HG03354 (cell line): Measurements from ENCODE around the gene SLC12A2.

Experiments
- ATAC-seq: cut with Tn5 transposase; IDR thresholded peaks from one replicate; pipeline ENCODE4 v1.9.1; 2021; ENCODE audit warnings: mild to moderate bottlenecking; ENCODE audit not compliant: unreplicated experiment, poor library complexity, severe bottlenecking

SLC12A2 gene

DNA sequence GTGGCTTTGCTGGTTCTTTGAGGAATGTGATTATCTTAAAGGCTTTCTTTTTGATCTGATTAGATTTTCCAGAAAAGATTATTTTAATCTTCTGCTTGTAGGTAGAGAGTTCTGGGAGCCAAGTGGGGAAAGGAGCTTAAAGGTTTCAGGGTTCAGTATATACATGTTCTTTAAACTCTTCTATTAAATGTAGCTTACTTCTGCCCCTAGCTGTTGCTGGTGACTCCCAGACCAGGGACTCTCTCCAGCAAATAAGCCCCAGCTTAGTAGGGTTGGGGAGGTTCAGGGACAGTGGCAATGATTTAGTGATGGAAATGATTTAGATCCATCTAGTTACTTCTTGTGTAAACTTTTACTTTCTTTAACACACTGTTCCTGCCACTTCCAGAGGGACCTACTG lies 72.2 kb downstream of the SLC12A2 start:
- no peak for ATAC-seq

- no peak for ATAC-seq
Observed at GRCh38 chr5:128156521-128156920, 73.0 kb downstream of the SLC12A2 start.

- no peak for ATAC-seq
Observed at GRCh38 chr5:128158342-128158741, 74.8 kb downstream of the SLC12A2 start.

- ATAC-seq, result no peak
Observed at GRCh38 chr5:128163991-128164390, 80.4 kb downstream of the SLC12A2 start.

- ATAC-seq, result no peak
Observed at GRCh38 chr5:128169401-128170017, 85.9 kb downstream of the SLC12A2 start.

GRCh38 chr5:128172102-128172501 lies 88.5 kb downstream of the SLC12A2 start:
- ATAC-seq, result no peak

- no peak for ATAC-seq
Observed at GRCh38 chr5:128174951-128175350, 91.4 kb downstream of the SLC12A2 start.

DNA sequence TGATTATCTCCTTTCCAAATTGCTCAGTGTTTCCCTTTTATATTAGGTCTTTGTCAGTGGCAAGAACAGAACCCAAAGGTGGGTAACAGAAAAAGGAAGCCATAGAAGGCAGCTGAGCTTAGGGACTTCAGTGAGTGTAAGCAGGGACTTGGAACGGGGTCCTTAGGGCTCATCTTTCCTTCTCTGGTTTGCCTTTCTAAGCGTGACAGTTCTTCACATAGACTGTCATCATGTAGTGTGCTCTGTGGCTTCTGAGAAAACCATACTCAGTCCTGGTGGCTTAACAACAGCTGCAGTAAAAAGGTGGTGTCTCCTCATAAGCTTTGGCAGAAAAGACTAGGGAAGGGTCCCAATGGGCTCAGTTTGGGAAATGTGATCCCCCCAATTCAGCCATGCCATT lies 108.8 kb downstream of the SLC12A2 start:
- peak; percentile 70 for ATAC-seq

GRCh38 chr5:128193665-128194390 lies 110.3 kb downstream of the SLC12A2 start:
- no peak for ATAC-seq

DNA sequence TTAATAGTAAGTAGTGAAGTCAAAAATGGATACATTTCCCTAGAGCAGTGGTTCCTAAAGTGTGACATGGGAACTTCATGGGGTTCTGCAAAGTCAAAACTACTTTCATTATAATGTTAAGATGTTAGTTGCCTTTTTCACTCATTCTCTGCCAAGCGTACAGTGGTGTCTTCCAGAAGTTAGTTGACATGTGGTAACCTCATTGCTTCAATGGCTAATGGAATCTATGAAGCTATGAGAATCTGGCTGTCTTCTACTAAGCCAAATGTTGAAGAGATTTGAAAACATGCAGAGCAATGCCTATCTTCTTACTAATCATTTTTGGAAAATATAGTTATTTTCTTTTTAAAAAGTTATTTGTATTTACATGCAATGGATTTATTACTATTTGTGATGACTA lies 111.8 kb downstream of the SLC12A2 start:
- ATAC-seq, result no peak

DNA sequence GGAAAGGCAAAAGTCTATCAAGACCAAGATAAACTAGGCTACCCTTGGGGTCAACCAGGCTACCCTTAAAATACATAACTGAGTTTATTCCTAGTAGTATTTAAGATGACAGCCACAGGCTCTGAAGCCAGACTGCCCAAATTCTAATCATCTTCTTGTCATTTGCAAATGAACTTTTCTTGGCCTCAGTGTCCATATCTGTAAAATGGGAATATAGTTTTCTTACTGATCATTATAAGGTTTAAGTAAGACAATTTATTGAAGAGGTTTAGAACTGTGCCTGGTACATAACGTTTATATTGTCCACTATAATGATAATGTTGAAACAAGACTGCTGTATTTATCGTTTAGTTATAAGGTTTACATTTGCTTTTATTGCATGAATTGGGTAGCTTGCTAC lies 112.5 kb downstream of the SLC12A2 start:
- no peak for ATAC-seq

DNA sequence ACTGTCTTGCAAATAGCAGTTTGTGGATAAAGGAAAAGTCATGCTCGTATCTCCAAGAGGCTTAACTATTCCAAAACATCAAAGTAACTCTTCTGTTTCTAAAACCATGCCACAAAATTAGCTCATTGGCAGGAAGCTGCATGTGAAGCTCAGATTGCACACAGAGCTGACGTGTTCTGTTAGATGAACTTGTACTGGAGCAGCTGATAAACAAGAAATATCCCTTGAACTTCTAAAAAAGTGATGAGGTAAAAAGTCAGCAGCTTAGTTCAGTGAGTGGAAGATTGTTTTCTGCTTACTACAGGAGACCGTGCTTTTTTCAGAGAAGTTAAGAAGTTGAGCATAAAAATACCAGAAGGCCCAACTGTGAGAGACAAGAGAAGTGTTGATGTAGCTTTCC lies 113.2 kb downstream of the SLC12A2 start:
- no peak for ATAC-seq

DNA sequence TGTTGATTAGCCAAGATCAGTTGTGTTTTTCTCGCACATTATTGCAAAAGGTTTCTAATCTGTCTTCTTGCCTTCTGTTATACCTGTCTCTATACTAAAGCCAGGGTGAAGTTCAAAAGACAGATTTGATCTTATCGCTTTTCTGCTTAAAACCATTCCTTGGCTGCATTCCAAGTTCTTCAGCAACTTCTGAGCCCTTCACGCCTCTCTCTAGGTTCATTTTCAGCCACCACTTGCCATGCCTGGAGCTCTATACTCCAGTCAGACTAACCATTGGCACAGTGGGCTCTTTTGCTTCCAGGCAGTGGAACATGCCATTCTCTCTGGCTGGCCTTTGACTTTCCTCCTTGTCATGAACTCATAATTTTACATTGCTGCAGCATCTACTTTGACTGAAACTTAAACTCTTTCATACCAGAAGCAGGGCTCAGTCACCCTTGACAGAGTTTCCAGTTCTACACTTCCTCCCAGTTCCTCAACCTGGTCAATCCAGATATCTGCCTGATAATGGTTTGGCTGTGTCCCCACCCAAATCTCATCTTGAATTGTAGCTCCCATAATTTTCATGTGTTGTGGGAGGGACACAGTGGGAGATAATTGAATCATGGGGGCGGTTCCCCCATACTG lies 114.4 kb downstream of the SLC12A2 start:
- ATAC-seq, result peak; percentile 47

GRCh38 chr5:128199104-128199503 lies 115.5 kb downstream of the SLC12A2 start:
- no peak for ATAC-seq

DNA sequence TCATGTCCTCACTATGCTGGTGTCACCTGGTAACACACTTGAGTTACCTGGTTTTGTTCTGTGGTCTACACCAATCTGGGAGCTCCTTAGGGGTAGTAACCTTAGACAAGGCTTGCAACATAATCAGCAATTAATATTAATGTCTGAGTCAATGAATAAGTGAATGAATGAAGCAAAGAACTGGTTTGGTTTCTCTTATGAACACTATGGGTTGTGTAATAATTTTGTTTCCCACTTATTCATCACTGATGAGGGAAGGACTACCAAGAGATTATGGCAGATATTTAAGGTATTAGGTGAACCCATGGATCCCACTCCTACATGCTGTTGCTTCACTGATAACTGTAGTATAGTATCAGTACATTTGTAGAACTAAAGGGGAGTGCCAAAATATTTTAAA lies 116.0 kb downstream of the SLC12A2 start:
- ATAC-seq, result no peak

DNA sequence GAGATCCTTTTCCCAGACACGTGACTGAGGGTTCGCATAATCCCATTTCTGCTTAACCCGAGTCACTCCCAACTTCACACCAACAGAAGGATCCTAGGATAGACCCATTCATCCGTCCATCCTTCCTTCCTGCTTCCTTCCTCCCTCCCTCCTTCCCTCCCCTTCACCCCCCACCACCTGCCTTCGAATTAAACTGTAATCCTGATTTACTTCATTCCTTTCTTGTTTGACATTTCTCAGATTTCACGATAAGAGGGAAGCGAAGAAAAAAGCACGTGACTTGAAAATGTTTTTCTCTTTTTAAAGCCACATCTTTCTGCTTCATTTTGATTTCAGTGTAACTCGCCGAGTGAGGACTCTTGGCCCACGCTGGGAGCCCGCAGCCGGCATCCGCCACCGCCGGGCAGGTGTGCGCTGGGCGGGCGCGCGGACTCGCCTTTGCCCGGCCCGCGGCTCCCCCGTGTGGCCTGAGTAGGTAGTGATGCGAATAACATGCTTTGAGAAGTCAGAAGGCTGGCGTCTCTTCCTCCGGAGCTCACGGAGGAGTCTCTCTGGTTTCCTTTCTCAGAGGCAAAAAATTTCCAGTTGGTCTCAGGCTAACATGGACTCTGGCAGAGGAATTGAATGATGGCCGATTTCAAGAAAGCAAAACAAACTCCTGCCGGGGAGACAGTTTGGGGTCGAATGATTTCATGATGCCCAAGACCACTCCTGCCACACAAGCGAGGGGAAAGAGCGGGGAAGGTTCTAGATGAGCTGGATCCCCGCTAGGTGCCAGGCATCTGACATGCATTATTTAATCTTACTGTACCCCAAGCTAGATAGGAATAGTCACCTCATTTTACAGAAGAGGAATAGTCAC lies 117.7 kb downstream of the SLC12A2 start:
- peak; percentile 94 for ATAC-seq

DNA sequence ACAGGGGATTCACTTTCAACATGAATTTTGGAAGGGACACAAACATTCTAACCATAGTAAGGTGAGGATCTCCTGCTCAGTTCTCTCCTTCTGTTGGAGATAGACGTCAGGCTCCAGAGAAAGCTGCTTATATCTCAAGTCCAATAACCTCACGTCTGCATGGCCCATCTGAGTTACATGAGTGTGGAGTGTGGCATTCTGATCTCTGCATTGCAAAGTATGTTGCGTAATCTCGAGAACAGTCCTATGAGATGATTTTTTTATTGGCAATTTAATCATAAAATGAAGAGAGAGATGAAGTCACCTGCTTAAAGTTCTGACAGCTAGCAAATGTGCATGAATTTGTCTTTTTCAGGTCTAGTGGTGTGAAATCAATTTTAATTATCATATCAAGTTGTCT lies 118.8 kb downstream of the SLC12A2 start:
- no peak for ATAC-seq

DNA sequence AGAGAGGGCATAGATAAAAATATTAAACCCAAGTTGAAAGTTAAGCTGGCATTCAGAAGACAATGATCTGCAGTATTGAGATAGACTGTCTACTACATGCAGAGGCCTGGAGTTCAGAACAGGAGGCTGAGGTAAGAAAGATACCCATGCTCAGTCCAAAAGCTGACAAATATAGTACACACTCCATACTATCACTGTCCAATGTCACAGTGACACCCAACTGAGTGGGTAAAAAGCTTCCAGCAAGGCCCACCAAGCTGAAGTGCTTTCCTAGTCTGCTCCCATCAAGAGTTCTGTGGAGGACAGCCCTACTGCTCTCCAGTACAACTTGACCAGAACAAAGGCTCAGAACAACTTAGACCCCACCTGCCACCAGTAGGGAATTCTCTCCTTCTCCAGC lies 124.9 kb downstream of the SLC12A2 start:
- no peak for ATAC-seq

GRCh38 chr5:128212191-128212806 lies 128.7 kb downstream of the SLC12A2 start:
- ATAC-seq, result no peak

DNA sequence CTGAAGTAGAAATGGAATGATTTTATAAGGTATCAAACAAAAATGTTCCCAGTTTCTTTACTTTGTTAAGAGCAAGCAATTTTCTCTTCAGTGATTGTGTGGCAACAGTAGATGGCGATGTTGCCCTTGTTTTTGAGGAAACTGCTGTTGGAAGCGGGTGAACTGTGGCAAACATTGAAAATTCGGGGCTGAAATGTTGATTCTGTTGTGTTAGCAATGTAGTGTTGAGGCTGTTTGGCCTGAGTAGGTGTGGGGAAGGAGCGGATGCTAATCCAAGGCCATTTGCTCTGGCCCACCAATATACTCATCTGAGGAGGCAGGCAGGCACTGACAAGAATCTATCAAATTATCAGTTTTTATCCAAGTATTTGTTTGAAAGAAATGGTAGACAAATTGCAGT lies 129.8 kb downstream of the SLC12A2 start:
- ATAC-seq, result peak; percentile 77
